AG04450 (cell line): ENCODE data around the gene SNCB. TPM values are rescaled to one million over a fixed set of nuclear protein-coding genes. Genes with fewer than 3 reads are reported as not detected.

Experiments
- CTCF ChIA-PET: fragments of 300-600, 350-600 bp; formaldehyde crosslinking; extraction: SDS; loops from one replicate; lab custom pipeline; 2022; ENCODE audit warnings: antibody characterized with exemption, inconsistent platforms; lab: Charles Lee
- POLR2A ChIA-PET: fragments of 350-600 bp; formaldehyde crosslinking; extraction: SDS; loops from one replicate; lab custom pipeline; 2021; ENCODE audit warnings: antibody characterized with exemption, inconsistent platforms; lab: Yijun Ruan, JAX
- DNase-seq: peaks from one replicate; pipeline ENCODE4 v3.0.0-alpha.2; 2011; ENCODE audit warnings: low read depth, low spot score
- H3K27ac ChIP-seq: one replicate; pipeline ENCODE4 v1.5.1; 2012; ENCODE audit warnings: low read depth, low read length, control low read depth
- H3K27me3 ChIP-seq: one replicate; pipeline ENCODE4 v1.6.0; 2012; ENCODE audit warnings: low read length; ENCODE audit not compliant: control insufficient read depth, insufficient read depth
- H3K4me3 ChIP-seq: 2 replicates; pipeline ENCODE4 v1.5.1; 2011; ENCODE audit warnings: mild to moderate bottlenecking, low read depth, low read length, control low read depth
- H3K9me3 ChIP-seq: 2 replicates; pipeline ENCODE4 v1.5.1; 2012; ENCODE audit warnings: low read length; ENCODE audit not compliant: control insufficient read depth, insufficient read depth
- CTCF ChIP-seq: IDR thresholded peaks from 2 replicates; pipeline ENCODE4 v1.5.1; 2011; ENCODE audit warnings: low read depth, low read length, control low read depth, inconsistent platforms
- polyA plus RNA-seq: library from polyadenylated mRNA; depleted of rRNA; stranded (reverse); fragments of >200 nt; gene quantifications from 2 replicates; pipeline ENCODE4 v1.2.3, GENCODE V29; 2011

SNCB gene
- polyA plus RNA-seq, 1 experiment, result 0.17 TPM

GRCh38 chr5:176676361-176676824 is 46.1 kb upstream of the SNCB start:
- CTCF ChIA-PET, result interaction anchor here (1.2 kb wide), 1 partner anchor 16 kb away, joined by 5 read pairs; no protein-coding TSS in a partner anchor

GRCh38 chr5:176675676-176676360 is 45.5 kb upstream of the SNCB start:
- peak; percentile 63 for TF ChIP-seq CTCF
- CTCF ChIA-PET, result interaction anchor here (1.2 to 3.5 kb wide), 2 partner anchors 15 kb away, joined by 5 to 33 read pairs; no protein-coding TSS in a partner anchor
- Histone ChIP-seq H3K27ac (no peak overlapping the region), H3K4me3 (no peak overlapping the region), H3K27me3 (peaks cover 42% of the 10 kb centered on the region), H3K9me3 (no peaks in the 10 kb centered on the region; the same call in 1 of the 2 replicates)
- no peak for DNase-seq
- POLR2A ChIA-PET, result interaction anchor here (0.6 kb wide), 1 partner anchor 333 kb away, joined by 3 read pairs; no protein-coding TSS in a partner anchor

More at GRCh38 chr5:176676361-176676824, 46.1 kb upstream of the SNCB start:
- no peak overlapping the region for H3K27ac ChIP-seq
- no peak for TF ChIP-seq CTCF
- peaks cover 45% of the 10 kb centered on the region for H3K27me3 ChIP-seq
- no peak overlapping the region for H3K4me3 ChIP-seq
- H3K9me3 ChIP-seq, result no peaks in the 10 kb centered on the region; the same call in 1 of the 2 replicates
- POLR2A ChIA-PET, result interaction anchor here (0.6 kb wide), 1 partner anchor 333 kb away, joined by 3 read pairs; no protein-coding TSS in a partner anchor
- DNase-seq, result no peak

- no peak for DNase-seq
- POLR2A ChIA-PET, result no interaction called here
- Histone ChIP-seq H3K9me3 (no peaks in the 10 kb centered on the region; the same call in 1 of the 2 replicates), H3K27me3 (peaks cover 42% of the 10 kb centered on the region), H3K27ac (no peak overlapping the region), H3K4me3 (no peak overlapping the region)
- no peak for TF ChIP-seq CTCF
- CTCF ChIA-PET, result interaction anchor here (3.5 kb wide), 1 partner anchor 14 kb away, joined by 33 read pairs; no protein-coding TSS in a partner anchor
These were observed 44.5 kb upstream of the SNCB start for GRCh38 chr5:176674799-176675198.

- TF ChIP-seq CTCF, result no peak
- no peak for DNase-seq
- H3K4me3 ChIP-seq, result no peak overlapping the region
- H3K27me3 ChIP-seq, result peaks cover 44% of the 10 kb centered on the region
- POLR2A ChIA-PET, result interaction anchor here (0.6 kb wide), 2 partner anchors 11 to 102 kb away, joined by 3 to 6 read pairs; no protein-coding TSS in a partner anchor
- H3K9me3 ChIP-seq, result no peaks in the 10 kb centered on the region; the same call in 1 of the 2 replicates
- CTCF ChIA-PET, result interaction anchor here (3.5 kb wide), 1 partner anchor 13 kb away, joined by 33 read pairs; no protein-coding TSS in a partner anchor
- no peak overlapping the region for H3K27ac ChIP-seq
These were observed 43.6 kb upstream of the SNCB start for GRCh38 chr5:176673651-176674583.
